HG02970 (cell line): Measurements from ENCODE around the gene BRAF.
"Not testable (repeated sequence)": the region's sequence is repeated elsewhere in the genome, so short reads cannot be mapped to it uniquely, and the experiment has no call there.

Source experiments
- ATAC-seq: cut with Tn5 transposase; IDR thresholded peaks from one replicate; pipeline ENCODE4 v1.9.1; 2021; ENCODE audit warnings: mild to moderate bottlenecking, moderate library complexity, moderate number of reproducible peaks; ENCODE audit not compliant: unreplicated experiment, low FRiP score

The BRAF gene

GRCh38 chr7:140922741-140923345 is 1.9 kb downstream of the BRAF start:
- no peak for ATAC-seq

- no peak for ATAC-seq
These were observed 4.0 kb downstream of the BRAF start for GRCh38 chr7:140920745-140921144.

- ATAC-seq: no peak
These were observed 6.5 kb downstream of the BRAF start for GRCh38 chr7:140918236-140918635.

- no peak for ATAC-seq
These were observed 7.5 kb downstream of the BRAF start for GRCh38 chr7:140917258-140917657.

GRCh38 chr7:140915935-140916555 is 8.7 kb downstream of the BRAF start:
- ATAC-seq: no peak

GRCh38 chr7:140914083-140914482 is 10.6 kb downstream of the BRAF start:
- ATAC-seq: no peak

GRCh38 chr7:140913596-140913928 is 11.2 kb downstream of the BRAF start:
- not testable (repeated sequence) for ATAC-seq

GRCh38 chr7:140911746-140912145 is 13.0 kb downstream of the BRAF start:
- ATAC-seq: no peak

- no peak for ATAC-seq
These were observed 15.1 kb downstream of the BRAF start for GRCh38 chr7:140909476-140910161.

- ATAC-seq: no peak
These were observed 16.4 kb downstream of the BRAF start for GRCh38 chr7:140908361-140908760.

- ATAC-seq: no peak
These were observed 20.8 kb downstream of the BRAF start for GRCh38 chr7:140903741-140904480.

- ATAC-seq: no peak
These were observed 22.3 kb downstream of the BRAF start for GRCh38 chr7:140902303-140902953.

GRCh38 chr7:140901941-140902302 is 22.8 kb downstream of the BRAF start:
- no peak for ATAC-seq

- ATAC-seq: no peak
These were observed 24.8 kb downstream of the BRAF start for GRCh38 chr7:140899883-140900282.

- no peak for ATAC-seq
These were observed 25.8 kb downstream of the BRAF start for GRCh38 chr7:140898786-140899536.

GRCh38 chr7:140896996-140897395 is 27.7 kb downstream of the BRAF start:
- ATAC-seq: no peak

- ATAC-seq: no peak
These were observed 35.1 kb downstream of the BRAF start for GRCh38 chr7:140889645-140890044.

GRCh38 chr7:140889150-140889549 is 35.6 kb downstream of the BRAF start:
- no peak for ATAC-seq

GRCh38 chr7:140888087-140888486 is 36.6 kb downstream of the BRAF start:
- ATAC-seq: no peak

GRCh38 chr7:140885735-140886334 is 38.9 kb downstream of the BRAF start:
- no peak for ATAC-seq
